ENCODE measurements around the gene ETS1. TPM values are rescaled to one million over a fixed set of nuclear protein-coding genes. Genes with fewer than 3 reads are reported as not detected.
A peak's percentile ranks its signal among the peaks of the same experiment; 100 is the strongest.

ETS1 gene
- total RNA-seq, 2 donors from 2014 or later = 33.6 to 116 TPM

GRCh38 chr11:128477811-128478210, 109.5 kb downstream of the ETS1 start:
- ATAC-seq (ENCODE audit: insufficient number of reproducible peaks, low FRiP score, low read depth) = no peak
- Histone ChIP-seq H3K9me3 (no peaks in the 10 kb centered on the region), H3K4me1 (ENCODE audit: control insufficient read depth in 1 of 2, low read depth in 2 of 2) (peaks cover 25 to 65% of the 10 kb centered on the region in 2 donors)

GRCh38 chr11:128477278-128477677, 110.1 kb downstream of the ETS1 start:
- no peak for DNase-seq (ENCODE audit: low spot score)
- H3K4me1 ChIP-seq (ENCODE audit: control insufficient read depth in 1 of 2, low read depth in 2 of 2) = peaks cover 23 to 59% of the 10 kb centered on the region in 2 donors
- H3K36me3 ChIP-seq = peaks cover 9% of the 10 kb centered on the region
- H3K27me3 ChIP-seq (replicated peaks; ENCODE audit: insufficient read depth) = no peaks in the 10 kb centered on the region
- H3K4me3 ChIP-seq = no peak overlapping the region
- H3K9me3 ChIP-seq = no peaks in the 10 kb centered on the region
- H3K27ac ChIP-seq = no peak overlapping the region
- TF ChIP-seq CTCF (IDR thresholded peaks at IDR 0.05) = no peak
- ATAC-seq (ENCODE audit: insufficient number of reproducible peaks, low FRiP score, low read depth) = no peak

More at GRCh38 chr11:128477811-128478210, 109.5 kb downstream of the ETS1 start:
- Histone ChIP-seq H3K27me3 (replicated peaks; ENCODE audit: insufficient read depth) (no peaks in the 10 kb centered on the region), H3K27ac (no peak overlapping the region), H3K36me3 (peaks cover 9% of the 10 kb centered on the region), H3K4me3 (no peak overlapping the region)
- no peak for DNase-seq (ENCODE audit: low spot score)
- no peak for TF ChIP-seq CTCF (IDR thresholded peaks at IDR 0.05)

GRCh38 chr11:128476729-128477128, 110.6 kb downstream of the ETS1 start:
- no peak for TF ChIP-seq CTCF (IDR thresholded peaks at IDR 0.05)
- ATAC-seq (ENCODE audit: insufficient number of reproducible peaks, low FRiP score, low read depth) = no peak
- H3K27ac ChIP-seq = no peak overlapping the region

GRCh38 chr11:128476049-128476448, 111.3 kb downstream of the ETS1 start:
- H3K9me3 ChIP-seq = no peaks in the 10 kb centered on the region
- no peak overlapping the region for H3K4me3 ChIP-seq
- peaks cover 9% of the 10 kb centered on the region for H3K36me3 ChIP-seq
- ATAC-seq (ENCODE audit: insufficient number of reproducible peaks, low FRiP score, low read depth) (no peak), DNase-seq (ENCODE audit: low spot score) (no peak)
- H3K27me3 ChIP-seq (replicated peaks; ENCODE audit: insufficient read depth) = no peaks in the 10 kb centered on the region
- TF ChIP-seq CTCF (IDR thresholded peaks at IDR 0.05) = no peak
- H3K27ac ChIP-seq = no peak overlapping the region
- H3K4me1 ChIP-seq (ENCODE audit: control insufficient read depth in 1 of 2, low read depth in 2 of 2) = peaks cover 16 to 48% of the 10 kb centered on the region in 2 donors

More at GRCh38 chr11:128476729-128477128, 110.6 kb downstream of the ETS1 start:
- Histone ChIP-seq H3K9me3 (no peaks in the 10 kb centered on the region), H3K4me3 (no peak overlapping the region), H3K4me1 (ENCODE audit: control insufficient read depth in 1 of 2, low read depth in 2 of 2) (peaks cover 21 to 55% of the 10 kb centered on the region in 2 donors), H3K27me3 (replicated peaks; ENCODE audit: insufficient read depth) (no peaks in the 10 kb centered on the region), H3K36me3 (peaks cover 9% of the 10 kb centered on the region)
- DNase-seq (ENCODE audit: low spot score) = no peak

GRCh38 chr11:128474036-128474874, 113.1 kb downstream of the ETS1 start:
- Histone ChIP-seq H3K9me3 (no peaks in the 10 kb centered on the region), H3K27ac (peak overlapping the region in 1 of 2 donors; percentile 13), H3K27me3 (replicated peaks; ENCODE audit: insufficient read depth) (no peaks in the 10 kb centered on the region), H3K36me3 (no peaks in the 10 kb centered on the region), H3K4me3 (no peak overlapping the region), H3K4me1 (ENCODE audit: control insufficient read depth in 1 of 2, low read depth in 2 of 2) (peaks cover 8 to 40% of the 10 kb centered on the region in 2 donors)
- no peak for TF ChIP-seq CTCF (IDR thresholded peaks at IDR 0.05)
- DNase-seq (ENCODE audit: low spot score) (no peak), ATAC-seq (ENCODE audit: insufficient number of reproducible peaks, low FRiP score, low read depth) (no peak)
